CD4-positive, alpha-beta memory T cell (primary cell): ENCODE measurements around the gene CCHCR1. TPM values are rescaled to one million over a fixed set of nuclear protein-coding genes. Genes with fewer than 3 reads are reported as not detected.

Source experiments
- CTCF ChIA-PET: fragments of 350-600 bp; sonication (Branson Sonifier 250); formaldehyde crosslinking; loops from one replicate; lab custom pipeline; 2021; ENCODE audit warnings: inconsistent platforms; ENCODE audit not compliant: partially characterized antibody; lab: Charles Lee
- POLR2A ChIA-PET: fragments of 350-600 bp; sonication (Branson Sonifier 250); formaldehyde crosslinking; loops from one replicate; lab custom pipeline; 2021; ENCODE audit not compliant: partially characterized antibody; lab: Charles Lee
- DNase-seq, 5 donors: peaks; one replicate each; pipeline versions ENCODE4 v3.0.0 to v3.0.0-alpha.2; 2020 to 2022; ENCODE audit warnings: mixed read lengths in 1 of 5
- H3K27ac ChIP-seq: one replicate; pipeline ENCODE4 v1.7.0; 2013; ENCODE audit warnings: low read depth, low read length
- H3K27me3 ChIP-seq: 2 replicates; pipeline ENCODE4 v1.7.0; 2013; ENCODE audit warnings: mild to moderate bottlenecking, low read length, moderate library complexity; ENCODE audit not compliant: insufficient read depth
- H3K36me3 ChIP-seq: 2 replicates; pipeline ENCODE4 v1.7.0; 2013; ENCODE audit warnings: mild to moderate bottlenecking, low read length, moderate library complexity; ENCODE audit not compliant: insufficient read depth
- H3K4me1 ChIP-seq: 2 replicates; pipeline ENCODE4 v1.7.0; 2013; ENCODE audit warnings: mild to moderate bottlenecking, low read length, moderate library complexity; ENCODE audit not compliant: insufficient read depth
- H3K4me3 ChIP-seq, 2 donors: one replicate each; pipeline ENCODE4 v1.7.0; 2013; ENCODE audit warnings: low read length in 2 of 2, mild to moderate bottlenecking in 1 of 2
- H3K9me3 ChIP-seq, 2 donors: one replicate each; pipeline ENCODE4 v1.7.0; 2013; ENCODE audit warnings: low read length in 2 of 2, control low read depth in 1 of 2; ENCODE audit not compliant: control insufficient read depth in 1 of 2
- H3K27ac Mint-ChIP-seq, 7 donors: one replicate each; pipeline ENCODE4 v1.8.0; 2020 to 2021; ENCODE audit warnings: mixed read lengths in 7 of 7, mild to moderate bottlenecking in 6 of 7, inconsistent platforms in 3 of 7, moderate library complexity in 3 of 7
- H3K27me3 Mint-ChIP-seq, 2 donors: one replicate each; pipeline ENCODE4 v1.8.0; 2020 to 2021; ENCODE audit warnings: mixed read lengths in 2 of 2
- H3K36me3 Mint-ChIP-seq, 2 donors: one replicate each; pipeline ENCODE4 v1.8.0; 2020 to 2021; ENCODE audit warnings: mixed read lengths in 2 of 2, inconsistent platforms in 1 of 2, mild to moderate bottlenecking in 1 of 2
- H3K4me1 Mint-ChIP-seq, 4 donors: one replicate each; pipeline ENCODE4 v1.8.0; 2020 to 2021; ENCODE audit warnings: mixed read lengths in 4 of 4, mild to moderate bottlenecking in 1 of 4
- H3K4me3 Mint-ChIP-seq, 8 donors: one replicate each; pipeline ENCODE4 v1.8.0; 2020 to 2021; ENCODE audit warnings: mixed read lengths in 8 of 8, mild to moderate bottlenecking in 7 of 8, moderate library complexity in 6 of 8, inconsistent platforms in 3 of 8
- H3K9me3 Mint-ChIP-seq, 8 donors: one replicate each; pipeline ENCODE4 v1.8.0; 2020 to 2021; ENCODE audit warnings: mixed read lengths in 8 of 8, mild to moderate bottlenecking in 5 of 8, inconsistent platforms in 3 of 8, moderate library complexity in 1 of 8
- intact Hi-C: fragments of 100-400 bp; cut with micrococcal nuclease; formaldehyde crosslinking; loops from one replicate; pipeline ENCODE4 v1.15.1; 2023
- polyA plus RNA-seq, 2 donors: library from polyadenylated mRNA; unstranded; fragments of 300-500 nt; fragmentation: Illumina TruSeq; gene quantifications; one replicate each; pipeline ENCODE4 v1.2.3, GENCODE V29; 2021
- total RNA-seq, 2 experiments: library from RNA; stranded (reverse); gene quantifications; one replicate each; pipeline ENCODE4 v1.2.3, GENCODE V29; 2021

Gene CCHCR1
- total and polyA plus RNA-seq, 4 experiments from 2014 or later, result 3.4 to 30.5 (median 18.9) TPM

GRCh38 chr6:31130751-31131150 lies 26.9 kb downstream of the CCHCR1 start:
- Mint-ChIP-seq H3K27me3 (peaks cover 3 to 6% of the 10 kb centered on the region in 2 donors), H3K27ac (no peak overlapping the region), H3K4me1 (peaks cover 2 to 8% (median 6%) of the 10 kb centered on the region in 4 donors), H3K9me3 (no peaks in the 10 kb centered on the region), H3K4me3 (no peak overlapping the region), H3K36me3 (no peaks in the 10 kb centered on the region)
- CTCF ChIA-PET, result interaction anchor here (0.6 to 7.8 kb wide), 15 partner anchors 8 to 242 kb away, joined by 3 to 56 read pairs (median 6); partner anchors contain the start of genes PSORS1C1 and PSORS1C2
- Histone ChIP-seq H3K27me3 (no peaks in the 10 kb centered on the region), H3K36me3 (no peaks in the 10 kb centered on the region), H3K9me3 (no peaks in the 10 kb centered on the region), H3K4me3 (no peak overlapping the region), H3K4me1 (peaks cover 3% of the 10 kb centered on the region), H3K27ac (no peak overlapping the region)
- intact Hi-C loops, result no loop called here
- DNase-seq, result no peak
- POLR2A ChIA-PET, result interaction anchor here (0.9 kb wide), 1 partner anchor 66 kb away, joined by 3 read pairs; no protein-coding TSS in a partner anchor

- H3K36me3 ChIP-seq, result no peaks in the 10 kb centered on the region
- no peaks in the 10 kb centered on the region for H3K9me3 ChIP-seq
- H3K27me3 ChIP-seq, result no peaks in the 10 kb centered on the region
- no peak overlapping the region for H3K27ac ChIP-seq
- H3K9me3 Mint-ChIP-seq, result peaks cover 0 to 1% (median 0%) of the 10 kb centered on the region in 8 donors
- no peak overlapping the region for H3K27ac Mint-ChIP-seq
- peaks cover 3% of the 10 kb centered on the region for H3K4me1 ChIP-seq
- H3K36me3 Mint-ChIP-seq, result no peaks in the 10 kb centered on the region
- H3K27me3 Mint-ChIP-seq, result peaks cover 3 to 6% of the 10 kb centered on the region in 2 donors
- ChIA-PET CTCF (interaction anchor here (0.5 to 7.8 kb wide), 19 partner anchors 10 to 254 kb away, joined by 3 to 56 read pairs (median 5); partner anchors contain the start of genes C6orf15, CCHCR1, PSORS1C2 and TCF19), POLR2A (interaction anchor here (1.4 kb wide), 1 partner anchor 42 kb away, joined by 3 read pairs; no protein-coding TSS in a partner anchor)
- no peak for DNase-seq
- H3K4me3 ChIP-seq, result no peak overlapping the region
- intact Hi-C loops, result loop anchor here (2.0 kb wide), 1 partner anchor 64 kb away; no protein-coding TSS in a partner anchor
- H3K4me1 Mint-ChIP-seq, result peaks cover 2 to 8% (median 7%) of the 10 kb centered on the region in 4 donors
- no peak overlapping the region for H3K4me3 Mint-ChIP-seq
Measured at GRCh38 chr6:31129130-31129529, 28.5 kb downstream of the CCHCR1 start.

- DNase-seq, result peak; percentile 57 to 70 (median 62)
- H3K4me3 Mint-ChIP-seq, result no peak overlapping the region
- CTCF ChIA-PET, result interaction anchor here (0.6 to 7.8 kb wide), 17 partner anchors 12 to 255 kb away, joined by 3 to 56 read pairs (median 6); partner anchors contain the start of gene C6orf15
- peak overlapping the region in 3 of 7 donors; percentile 7 to 52 (median 24) for H3K27ac Mint-ChIP-seq
- no peak overlapping the region for H3K4me3 ChIP-seq
- H3K27me3 ChIP-seq, result no peaks in the 10 kb centered on the region
- H3K9me3 ChIP-seq, result no peaks in the 10 kb centered on the region
- POLR2A ChIA-PET, result interaction anchor here (1.4 kb wide), 1 partner anchor 41 kb away, joined by 3 read pairs; no protein-coding TSS in a partner anchor
- H3K4me1 Mint-ChIP-seq, result peaks cover 2 to 8% (median 7%) of the 10 kb centered on the region in 4 donors
- no peak overlapping the region for H3K27ac ChIP-seq
- peaks cover 3% of the 10 kb centered on the region for H3K4me1 ChIP-seq
- no peaks in the 10 kb centered on the region for H3K36me3 Mint-ChIP-seq
- H3K36me3 ChIP-seq, result no peaks in the 10 kb centered on the region
- intact Hi-C loops, result loop anchor here (1.0 to 2.0 kb wide), 3 partner anchors 34 to 213 kb away; no protein-coding TSS in a partner anchor
- H3K9me3 Mint-ChIP-seq, result peaks cover 0 to 1% (median 0%) of the 10 kb centered on the region in 8 donors
- peaks cover 3 to 6% of the 10 kb centered on the region in 2 donors for H3K27me3 Mint-ChIP-seq
Measured at GRCh38 chr6:31128093-31128676, 29.4 kb downstream of the CCHCR1 start.

GRCh38 chr6:31126396-31127175 lies 31.0 kb downstream of the CCHCR1 start:
- H3K27ac Mint-ChIP-seq, result peak overlapping the region in 1 of 7 donors; percentile 22
- ChIA-PET POLR2A (no interaction called here), CTCF (interaction anchor here (1.1 to 5.0 kb wide), 15 partner anchors 10 to 213 kb away, joined by 3 to 20 read pairs (median 4); partner anchors contain the start of genes PSORS1C1 and VARS2)
- H3K4me1 Mint-ChIP-seq, result peaks cover 2 to 8% (median 7%) of the 10 kb centered on the region in 4 donors
- H3K36me3 ChIP-seq, result no peaks in the 10 kb centered on the region
- no peak overlapping the region for H3K27ac ChIP-seq
- H3K9me3 ChIP-seq, result no peaks in the 10 kb centered on the region
- intact Hi-C loops, result no loop called here
- H3K27me3 ChIP-seq, result no peaks in the 10 kb centered on the region
- peaks cover 3% of the 10 kb centered on the region for H3K4me1 ChIP-seq
- H3K27me3 Mint-ChIP-seq, result peaks cover 3 to 6% of the 10 kb centered on the region in 2 donors
- no peaks in the 10 kb centered on the region for H3K36me3 Mint-ChIP-seq
- H3K4me3 ChIP-seq, result no peak overlapping the region
- DNase-seq, result no peak
- peaks cover 0 to 1% (median 0%) of the 10 kb centered on the region in 8 donors for H3K9me3 Mint-ChIP-seq
- H3K4me3 Mint-ChIP-seq, result no peak overlapping the region

GRCh38 chr6:31125586-31126363 lies 31.8 kb downstream of the CCHCR1 start:
- H3K27me3 ChIP-seq, result no peaks in the 10 kb centered on the region
- H3K4me1 Mint-ChIP-seq, result peaks cover 2 to 8% (median 7%) of the 10 kb centered on the region in 4 donors
- H3K4me3 Mint-ChIP-seq, result no peak overlapping the region
- DNase-seq, result no peak
- H3K9me3 ChIP-seq, result no peaks in the 10 kb centered on the region
- H3K4me3 ChIP-seq, result no peak overlapping the region
- intact Hi-C loops, result no loop called here
- peak overlapping the region in 1 of 7 donors; percentile 64 for H3K27ac Mint-ChIP-seq
- ChIA-PET CTCF (interaction anchor here (1.1 to 5.0 kb wide), 8 partner anchors 8 to 210 kb away, joined by 3 to 20 read pairs (median 5); partner anchors contain the start of gene PSORS1C1), POLR2A (no interaction called here)
- no peak overlapping the region for H3K27ac ChIP-seq
- H3K36me3 ChIP-seq, result no peaks in the 10 kb centered on the region
- no peaks in the 10 kb centered on the region for H3K36me3 Mint-ChIP-seq
- peaks cover 3 to 6% of the 10 kb centered on the region in 2 donors for H3K27me3 Mint-ChIP-seq
- peaks cover 3% of the 10 kb centered on the region for H3K4me1 ChIP-seq
- peaks cover 0 to 1% (median 0%) of the 10 kb centered on the region in 8 donors for H3K9me3 Mint-ChIP-seq

GRCh38 chr6:31125162-31125561 lies 32.4 kb downstream of the CCHCR1 start:
- H3K27me3 ChIP-seq, result no peaks in the 10 kb centered on the region
- ChIA-PET POLR2A (no interaction called here), CTCF (interaction anchor here (1.3 to 2.9 kb wide), 2 partner anchors 9 to 38 kb away, joined by 5 to 13 read pairs; no protein-coding TSS in a partner anchor)
- Mint-ChIP-seq H3K9me3 (peaks cover 0 to 1% (median 0%) of the 10 kb centered on the region in 8 donors), H3K4me1 (peaks cover 2 to 8% (median 7%) of the 10 kb centered on the region in 4 donors), H3K4me3 (no peak overlapping the region), H3K27ac (no peak overlapping the region), H3K36me3 (no peaks in the 10 kb centered on the region), H3K27me3 (peaks cover 3 to 6% of the 10 kb centered on the region in 2 donors)
- DNase-seq, result no peak
- H3K36me3 ChIP-seq, result no peaks in the 10 kb centered on the region
- H3K4me3 ChIP-seq, result no peak overlapping the region
- no peaks in the 10 kb centered on the region for H3K9me3 ChIP-seq
- peaks cover 3% of the 10 kb centered on the region for H3K4me1 ChIP-seq
- intact Hi-C loops, result no loop called here
- no peak overlapping the region for H3K27ac ChIP-seq
